A549 (cell line): ENCODE data around the gene MUCL3. TPM values are rescaled to one million over a fixed set of nuclear protein-coding genes. Genes with fewer than 3 reads are reported as not detected.

Source experiments
- ATAC-seq, 2 experiments: fragments of 200-7000 bp in 1 of 2; fragments of >200 bp in 1 of 2; cut with Nextera tagmentation in 1 of 2; cut with Tn5 transposase in 1 of 2; 3 replicates each; pipeline versions ENCODE4 v1.8.0 to v1.9.1; 2018 to 2020; ENCODE audit warnings: mild to moderate bottlenecking in 1 of 2, moderate library complexity in 1 of 2
- CTCF ChIA-PET: fragments of 300-600 bp; sonication (Branson Sonifier 250); formaldehyde crosslinking; extraction: SDS; loops from one replicate; lab custom pipeline; 2021; ENCODE audit warnings: antibody characterized with exemption, inconsistent platforms; lab: Yijun Ruan, JAX
- POLR2A ChIA-PET: fragments of 350-600 bp; formaldehyde crosslinking; extraction: SDS; loops from one replicate; lab custom pipeline; 2021; ENCODE audit warnings: antibody characterized with exemption, inconsistent platforms; lab: Yijun Ruan, JAX
- DNase-seq, 2 experiments: peaks; one replicate each; pipeline versions ENCODE4 v3.0.0 to v3.0.0-alpha.2; 2011 to 2016; ENCODE audit warnings: low read depth in 1 of 2, low spot score in 1 of 2
- FAIRE-seq: peaks from 2 replicates; lab custom pipeline; 2011; peaks lifted over from hg19 to GRCh38; lab: Jason Lieb, UNC
- H3K27ac ChIP-seq, 2 experiments: fragments of >200 bp; sonication (Bioruptor Twin); formaldehyde crosslinking; 3 replicates each; pipeline ENCODE4 v1.5.1; 2016 to 2017
- H3K4me1 ChIP-seq: fragments of >200 bp; sonication (Bioruptor Twin); formaldehyde crosslinking; 3 replicates; pipeline ENCODE4 v1.6.1; 2016
- H3K4me2 ChIP-seq: fragments of >200 bp; sonication (Bioruptor Twin); formaldehyde crosslinking; 3 replicates; pipeline ENCODE4 v1.6.1; 2016
- H3K4me3 ChIP-seq: fragments of >200 bp; sonication (Bioruptor Twin); formaldehyde crosslinking; 3 replicates; pipeline ENCODE4 v1.5.1; 2016
- H3K9me3 ChIP-seq: fragments of >200 bp; sonication (Bioruptor Twin); formaldehyde crosslinking; 3 replicates; pipeline ENCODE4 v1.6.1; 2016
- ATOH8 ChIP-seq: fragments of 250-450 bp; sonication (Bioruptor Pico); IDR thresholded peaks from 2 replicates; pipeline ENCODE4 v1.5.0; 2020; ENCODE audit warnings: low read depth, mild to moderate bottlenecking, moderate library complexity
- BCL3 ChIP-seq: fragments of >200 bp; sonication (Bioruptor Twin); formaldehyde crosslinking; IDR thresholded peaks from 3 replicates; pipeline ENCODE4 v1.6.1; 2016
- CHD4 ChIP-seq: fragments of 200-600 bp; sonication (generic); IDR thresholded peaks from 2 replicates; pipeline ENCODE4 v1.6.1; 2016; ENCODE audit warnings: antibody characterized with exemption, mild to moderate bottlenecking, borderline replicate concordance
- CTCF ChIP-seq: fragments of >200 bp; sonication (Bioruptor Twin); formaldehyde crosslinking; IDR thresholded peaks from 3 replicates; pipeline ENCODE4 v1.5.1; 2016
- E2F6 ChIP-seq: IDR thresholded peaks from 2 replicates; pipeline ENCODE4 v1.6.1; 2012; ENCODE audit warnings: low read depth, borderline replicate concordance
- EHF ChIP-seq: fragments of 250-450 bp; sonication (Bioruptor Pico); IDR thresholded peaks from 2 replicates; pipeline ENCODE4 v1.5.0; 2020; ENCODE audit warnings: mild to moderate bottlenecking
- EHMT2 ChIP-seq: fragments of 200-600 bp; sonication (generic); IDR thresholded peaks from 2 replicates; pipeline ENCODE4 v1.6.1; 2016; ENCODE audit warnings: antibody characterized with exemption, low read depth, mild to moderate bottlenecking, moderate library complexity
- FOSB ChIP-seq: fragments of 250-450 bp; sonication (Bioruptor Pico); IDR thresholded peaks from 2 replicates; pipeline ENCODE4 v1.5.0; 2020; ENCODE audit warnings: mild to moderate bottlenecking, moderate library complexity
- FOSL2 ChIP-seq, 2 experiments: fragments of 450-650 bp in 1 of 2; fragments of >200 bp in 1 of 2; sonication (Bioruptor Twin) in 1 of 2; formaldehyde crosslinking; IDR thresholded peaks; 2 replicates each; pipeline versions ENCODE4 v1.5.0 to v1.6.1; 2016 to 2020; ENCODE audit warnings: mild to moderate bottlenecking in 1 of 2, moderate library complexity in 1 of 2
- FOXS1 ChIP-seq: fragments of 250-450 bp; sonication (Bioruptor Pico); IDR thresholded peaks from 2 replicates; pipeline ENCODE4 v1.5.0; 2020; ENCODE audit warnings: mild to moderate bottlenecking, moderate library complexity
- HES2 ChIP-seq: fragments of >200 bp; sonication (Bioruptor Twin); formaldehyde crosslinking; IDR thresholded peaks from 2 replicates; pipeline ENCODE4 v1.6.1; 2016
- HEYL ChIP-seq: fragments of 250-450 bp; sonication (Bioruptor Pico); IDR thresholded peaks from 2 replicates; pipeline ENCODE4 v1.8.0; 2021; ENCODE audit warnings: mild to moderate bottlenecking, moderate library complexity
- HMGXB4 ChIP-seq: fragments of 250-450 bp; sonication (Bioruptor Pico); IDR thresholded peaks from 2 replicates; pipeline ENCODE4 v1.5.0; 2021; ENCODE audit warnings: mild to moderate bottlenecking, moderate library complexity, borderline replicate concordance
- JUNB ChIP-seq: fragments of >200 bp; sonication (Bioruptor Twin); formaldehyde crosslinking; IDR thresholded peaks from 2 replicates; pipeline ENCODE4 v1.6.1; 2016
- KDM1A ChIP-seq: fragments of 200-600 bp; sonication (generic); IDR thresholded peaks from 2 replicates; pipeline ENCODE4 v1.6.1; 2016; ENCODE audit warnings: low read depth, mild to moderate bottlenecking
- MAZ ChIP-seq: fragments of 150-350 bp; IDR thresholded peaks from 2 replicates; pipeline ENCODE4 v1.6.1; 2014; ENCODE audit warnings: antibody characterized with exemption, low read depth, low read length, borderline replicate concordance
- MYC ChIP-seq: IDR thresholded peaks from 2 replicates; pipeline ENCODE4 v1.6.1; 2012; ENCODE audit warnings: mild to moderate bottlenecking, inconsistent platforms, low read length, improper control_type of control experiment, borderline replicate concordance
- NPAS2 ChIP-seq: fragments of 250-450 bp; sonication (Bioruptor Pico); IDR thresholded peaks from 2 replicates; pipeline ENCODE4 v1.8.0; 2022; ENCODE audit warnings: mild to moderate bottlenecking, moderate library complexity, borderline replicate concordance
- NR3C1 ChIP-seq: fragments of >200 bp; sonication (Bioruptor Twin); formaldehyde crosslinking; IDR thresholded peaks from 3 replicates; pipeline ENCODE4 v1.6.1; 2017
- PHF8 ChIP-seq: fragments of 200-600 bp; sonication (generic); IDR thresholded peaks from 2 replicates; pipeline ENCODE4 v1.6.1; 2016; ENCODE audit warnings: low read depth, mild to moderate bottlenecking, antibody characterized with exemption, moderate library complexity, borderline replicate concordance
- POLR2A ChIP-seq: IDR thresholded peaks from 2 replicates; pipeline ENCODE4 v1.6.1; 2012; ENCODE audit warnings: mild to moderate bottlenecking, low read length
- RAD21 ChIP-seq, 2 experiments: fragments of >200 bp in 1 of 2; sonication (Bioruptor Twin) in 1 of 2; formaldehyde crosslinking in 1 of 2; IDR thresholded peaks in 1 of 2; conservative IDR thresholded peaks in 1 of 2; 2 replicates in 1 of 2; 3 replicates in 1 of 2; pipeline ENCODE4 v1.6.1; 2012 to 2018; ENCODE audit warnings: inconsistent platforms in 1 of 2
- SMC3 ChIP-seq: fragments of >200 bp; sonication (Bioruptor Twin); formaldehyde crosslinking; IDR thresholded peaks from 3 replicates; pipeline ENCODE4 v1.6.1; 2018; ENCODE audit warnings: inconsistent platforms
- SREBF2 ChIP-seq: fragments of 450-650 bp; IDR thresholded peaks from 2 replicates; pipeline ENCODE4 v1.6.1; 2014; ENCODE audit warnings: mild to moderate bottlenecking, moderate library complexity
- TFCP2L1 ChIP-seq: fragments of 250-450 bp; sonication (Bioruptor Pico); IDR thresholded peaks from 2 replicates; pipeline ENCODE4 v1.5.0; 2021; ENCODE audit warnings: mild to moderate bottlenecking
- ZSCAN20 ChIP-seq: fragments of 250-450 bp; sonication (Bioruptor Pico); IDR thresholded peaks from 2 replicates; pipeline ENCODE4 v1.8.0; 2022; ENCODE audit warnings: mild to moderate bottlenecking, moderate library complexity
- WGBS: methylation state at CpG from one replicate; pipeline ENCODE4 v1.1.6; 2017; ENCODE audit errors: missing lambda C conversion rate; 5-methylcytosine and 5-hydroxymethylcytosine counted together
- polyA plus RNA-seq, 4 experiments: library from polyadenylated mRNA; depleted of rRNA in 3 of 4; stranded (reverse); fragments of >200 nt; fragmentation: RNase III in 1 of 4; extraction: RNeasy Plus Mini Kit Qiagen cat#74134 plus additional on column Dnase treatment in 1 of 4; gene quantifications; 2 replicates in 3 of 4; 3 replicates in 1 of 4; pipeline ENCODE4 v1.2.3, GENCODE V29; 2011 to 2017

MUCL3 gene
- polyA plus RNA-seq, 2 of the 4 experiments (the other 2 are of a cell fraction): 0.01 to 0.03 TPM

GRCh38 chr6:30935018-30935417, 5.8 kb upstream of the MUCL3 start:
- FAIRE-seq: no peak
- CTCF ChIA-PET: interaction anchor here (0.9 to 2.2 kb wide), 4 partner anchors 10 to 145 kb away, joined by 3 to 11 read pairs (median 5); partner anchors contain the start of gene VARS2

GRCh38 chr6:30937265-30937664, 3.5 kb upstream of the MUCL3 start:
- H3K27ac ChIP-seq: no peak overlapping the region
- WGBS: 74% methylated on average over 6 of the region's 6 CpGs
- H3K4me2 ChIP-seq: no peak overlapping the region
- ATAC-seq: no peak
- no peak for DNase-seq
- no peak for FAIRE-seq
- H3K9me3 ChIP-seq: no peaks in the 10 kb centered on the region
- peaks cover 10% of the 10 kb centered on the region for H3K4me1 ChIP-seq
- CTCF ChIA-PET: no interaction called here
- POLR2A ChIA-PET: no interaction called here
- no peak overlapping the region for H3K4me3 ChIP-seq
- no peak for TF ChIP-seq CTCF
- TF ChIP-seq FOSL2 (IDR thresholded peaks at IDR 0.05): no peak
- TF ChIP-seq FOSL2 (CRISPR knock-in tag; IDR thresholded peaks at IDR 0.05): no peak
- no peak for TF ChIP-seq E2F6
- TF ChIP-seq POLR2A: no peak
- TF ChIP-seq KDM1A: no peak
- no peak for TF ChIP-seq EHMT2
- TF ChIP-seq MYC: no peak
- TF ChIP-seq HEYL (CRISPR knock-in tag): no peak
- TF ChIP-seq SREBF2: no peak
- no peak for TF ChIP-seq TFCP2L1 (CRISPR knock-in tag)
- TF ChIP-seq JUNB: no peak
- TF ChIP-seq ZSCAN20: no peak
- TF ChIP-seq HMGXB4 (CRISPR knock-in tag): no peak
- TF ChIP-seq PHF8: no peak
- TF ChIP-seq NR3C1: no peak
- TF ChIP-seq RAD21 (conservative IDR thresholded peaks at IDR 0.05 in 1 of 2, IDR thresholded peaks at IDR 0.05 in 1 of 2): no peak

More at GRCh38 chr6:30935018-30935417, 5.8 kb upstream of the MUCL3 start:
- POLR2A ChIA-PET: no interaction called here
- 18% methylated on average over 3 of the region's 3 CpGs for WGBS
- Histone ChIP-seq H3K9me3 (no peaks in the 10 kb centered on the region), H3K4me2 (no peak overlapping the region), H3K4me3 (no peak overlapping the region), H3K27ac (no peak overlapping the region), H3K4me1 (peaks cover 11% of the 10 kb centered on the region)
- no peak for TF ChIP-seq ATOH8 (CRISPR knock-in tag)
- no peak for TF ChIP-seq EHF (CRISPR knock-in tag)
- TF ChIP-seq NPAS2 (CRISPR knock-in tag): no peak
- TF ChIP-seq HMGXB4 (CRISPR knock-in tag): no peak
- TF ChIP-seq HES2: no peak
- no peak for TF ChIP-seq CHD4
- no peak for TF ChIP-seq POLR2A
- no peak for TF ChIP-seq RAD21 (conservative IDR thresholded peaks at IDR 0.05 in 1 of 2, IDR thresholded peaks at IDR 0.05 in 1 of 2)
- TF ChIP-seq TFCP2L1 (CRISPR knock-in tag): no peak
- TF ChIP-seq BCL3: no peak
- no peak for TF ChIP-seq KDM1A
- TF ChIP-seq FOXS1 (CRISPR knock-in tag): no peak
- no peak for TF ChIP-seq SREBF2
- TF ChIP-seq FOSB (CRISPR knock-in tag): no peak
- TF ChIP-seq SMC3: no peak
- TF ChIP-seq MAZ: no peak
- ATAC-seq (no peak), DNase-seq (no peak)
